ENCODE data around the gene OTX2. TPM values are rescaled to one million over a fixed set of nuclear protein-coding genes. Genes with fewer than 3 reads are reported as not detected.

The OTX2 gene
- total RNA-seq, 1 experiment from 2014 or later, result not detected

- Histone ChIP-seq H3K4me2 (no peak overlapping the region), H3K36me3 (ENCODE audit: low read depth) (no peaks in the 10 kb centered on the region), H4K20me1 (ENCODE audit: insufficient read depth) (no peaks in the 10 kb centered on the region), H3K27me3 (ENCODE audit: insufficient read depth, low read depth) (no peaks in the 10 kb centered on the region), H3K27ac (no peak overlapping the region), H3K79me2 (ENCODE audit: low read depth) (no peaks in the 10 kb centered on the region), H2AFZ (no peak overlapping the region), H3K9me3 (ENCODE audit: insufficient read depth, low read depth) (no peaks in the 10 kb centered on the region), H3K4me1 (replicated peaks; ENCODE audit: insufficient read depth) (no peaks in the 10 kb centered on the region; the same call in 1 of the 2 replicates), H3F3A (ENCODE audit: insufficient read depth, low read depth) (no peaks in the 10 kb centered on the region), H3K9me2 (ENCODE audit: insufficient read depth) (no peaks in the 10 kb centered on the region), H3K4me3 (no peak overlapping the region)
- CTCF ChIA-PET, result no interaction called here
- POLR2A ChIA-PET (ENCODE audit: unreplicated experiment), result no interaction called here
- no peak for TF ChIP-seq CTCF (conservative IDR thresholded peaks at IDR 0.05)
- TF ChIP-seq EZH2 (IDR thresholded peaks at IDR 0.05; ENCODE audit: low read depth), result no peak
- BruUV-seq (replicated peaks), result no TSS peak
- DNase-seq, result no peak
- intact Hi-C loops (cut with micrococcal nuclease; ENCODE audit: unreplicated experiment), result no loop called here
Observed at GRCh38 chr14:56759094-56759493, 51.2 kb downstream of the OTX2 start.

GRCh38 chr14:56754921-56755320, 55.4 kb downstream of the OTX2 start:
- TF ChIP-seq EZH2 (IDR thresholded peaks at IDR 0.05; ENCODE audit: low read depth) (no peak), CTCF (conservative IDR thresholded peaks at IDR 0.05) (no peak)
- Histone ChIP-seq H3F3A (ENCODE audit: insufficient read depth, low read depth) (no peaks in the 10 kb centered on the region), H3K4me1 (replicated peaks; ENCODE audit: insufficient read depth) (peaks cover 8% of the 10 kb centered on the region), H3K27ac (no peak overlapping the region), H3K4me2 (no peak overlapping the region), H3K9me3 (ENCODE audit: insufficient read depth, low read depth) (no peaks in the 10 kb centered on the region), H3K36me3 (ENCODE audit: low read depth) (no peaks in the 10 kb centered on the region), H3K27me3 (ENCODE audit: insufficient read depth, low read depth) (no peaks in the 10 kb centered on the region), H3K9me2 (ENCODE audit: insufficient read depth) (no peaks in the 10 kb centered on the region; the same call in 1 of the 2 replicates), H3K4me3 (no peak overlapping the region), H4K20me1 (ENCODE audit: insufficient read depth) (no peaks in the 10 kb centered on the region), H2AFZ (no peak overlapping the region), H3K79me2 (ENCODE audit: low read depth) (no peaks in the 10 kb centered on the region)
- ChIA-PET CTCF (no interaction called here), POLR2A (ENCODE audit: unreplicated experiment) (no interaction called here)
- no peak for DNase-seq
- no TSS peak for BruUV-seq (replicated peaks)
- intact Hi-C loops (cut with micrococcal nuclease; ENCODE audit: unreplicated experiment), result no loop called here

GRCh38 chr14:56753396-56753795, 56.9 kb downstream of the OTX2 start:
- no peaks in the 10 kb centered on the region for H3K9me3 ChIP-seq (ENCODE audit: insufficient read depth, low read depth)
- intact Hi-C loops (cut with micrococcal nuclease; ENCODE audit: unreplicated experiment), result no loop called here
- no peak overlapping the region for H2AFZ ChIP-seq
- H3K79me2 ChIP-seq (ENCODE audit: low read depth), result no peaks in the 10 kb centered on the region
- no peaks in the 10 kb centered on the region for H3F3A ChIP-seq (ENCODE audit: insufficient read depth, low read depth)
- BruUV-seq (replicated peaks), result no TSS peak
- ChIA-PET POLR2A (ENCODE audit: unreplicated experiment) (no interaction called here), CTCF (interaction anchor here (0.6 to 0.7 kb wide), 2 partner anchors 73 to 166 kb away, joined by 4 to 5 read pairs; no protein-coding TSS in a partner anchor)
- no peak for TF ChIP-seq EZH2 (IDR thresholded peaks at IDR 0.05; ENCODE audit: low read depth)
- TF ChIP-seq CTCF (conservative IDR thresholded peaks at IDR 0.05), result no peak
- H3K4me3 ChIP-seq, result no peak overlapping the region
- no peaks in the 10 kb centered on the region for H4K20me1 ChIP-seq (ENCODE audit: insufficient read depth)
- no peaks in the 10 kb centered on the region for H3K27me3 ChIP-seq (ENCODE audit: insufficient read depth, low read depth)
- no peak overlapping the region for H3K27ac ChIP-seq
- no peaks in the 10 kb centered on the region for H3K36me3 ChIP-seq (ENCODE audit: low read depth)
- no peaks in the 10 kb centered on the region; the same call in 1 of the 2 replicates for H3K9me2 ChIP-seq (ENCODE audit: insufficient read depth)
- H3K4me1 ChIP-seq (replicated peaks; ENCODE audit: insufficient read depth), result peaks cover 8% of the 10 kb centered on the region
- no peak overlapping the region for H3K4me2 ChIP-seq
- no peak for DNase-seq
